Adrenal gland (tissue), 12 donors: Measurements from ENCODE around the gene STAT5B. TPM values are rescaled to one million over a fixed set of nuclear protein-coding genes. Genes with fewer than 3 reads are reported as not detected.
A peak's percentile ranks its signal among the peaks of the same experiment; 100 is the strongest.

Experiments used
- DNase-seq, 7 donors: peaks; one replicate each; pipeline ENCODE4 v3.0.0-alpha.2; 2019 to 2020
- H3K27ac ChIP-seq, 5 donors: fragments of 200-600 bp; sonication (generic) in 4 of 5; 1 replicate in 3 of 5; 2 replicates in 2 of 5; pipeline versions ENCODE4 v1.5.1 to v1.8.0; 2016 to 2020; ENCODE audit warnings: mild to moderate bottlenecking in 1 of 5
- H3K27me3 ChIP-seq: fragments of 200-600 bp; 2 replicates; pipeline ENCODE4 v1.8.0; 2021
- H3K36me3 ChIP-seq, 2 donors: fragments of 200-600 bp; replicated peaks in 1 of 2; 1 replicate in 1 of 2; 2 replicates in 1 of 2; pipeline versions ENCODE4 v1.5.1 to v1.8.0; 2018 to 2022
- H3K4me1 ChIP-seq, 2 donors: fragments of 200-600 bp; replicated peaks in 1 of 2; 1 replicate in 1 of 2; 2 replicates in 1 of 2; pipeline versions ENCODE4 v1.5.1 to v1.8.0; 2018 to 2021
- H3K4me3 ChIP-seq, 4 donors: fragments of 200-600 bp; sonication (generic) in 3 of 4; one replicate each; pipeline ENCODE4 v1.5.1; 2016 to 2018
- H3K9me3 ChIP-seq, 3 donors: fragments of 200-600 bp; sonication (generic) in 1 of 3; replicated peaks in 1 of 3; 1 replicate in 2 of 3; 2 replicates in 1 of 3; pipeline versions ENCODE4 v1.5.1 to v1.8.0; 2016 to 2021
- CTCF ChIP-seq, 6 experiments: fragments of 450-650 bp in 4 of 6; fragments of 200-600 bp in 2 of 6; sonication (generic) in 1 of 6; IDR thresholded peaks; 1 replicate in 5 of 6; 2 replicates in 1 of 6; pipeline versions ENCODE4 v1.5.1 to v1.8.0; 2016 to 2021; ENCODE audit warnings: antibody characterized with exemption in 6 of 6, mild to moderate bottlenecking in 2 of 6, moderate library complexity in 1 of 6
- POLR2A ChIP-seq, 2 donors: fragments of 450-650 bp; IDR thresholded peaks; one replicate each; pipeline ENCODE4 v1.6.1; 2017; ENCODE audit warnings: antibody characterized with exemption in 2 of 2, mild to moderate bottlenecking in 2 of 2, moderate library complexity in 1 of 2
- WGBS, 4 donors: extraction: QIAGEN DNeasy Blood & Tissue Kit in 2 of 4; methylation state at CpG; one replicate each; pipeline versions ENCODE4 v1.1.5 to v1.1.7; 2013 to 2017; 5-methylcytosine and 5-hydroxymethylcytosine counted together
- intact Hi-C, 2 donors: fragments of 100-400 bp; cut with DNase I; formaldehyde crosslinking; loops; one replicate each; pipeline versions ENCODE4 v1.14.1 to v1.15.0; 2022 to 2023
- polyA plus RNA-seq, 3 donors: library from polyadenylated mRNA; stranded (reverse); fragments of 200-250 nt in 2 of 3; fragments of 350-450 nt in 1 of 3; fragmentation: Illumina TruSeq in 1 of 3; extraction: RNeasy Lipid Tissue Mini Kit (QIAGEN cat#74804) in 1 of 3; gene quantifications; one replicate each; pipeline ENCODE4 v1.2.3, GENCODE V29; 2013 to 2014
- total RNA-seq, 9 donors: library from RNA; depleted of rRNA in 4 of 9; stranded (reverse); fragments of >200 nt in 4 of 9; fragments of 120-200 nt in 1 of 9; fragmentation: NEBNext Ultra II Directional in 1 of 9; extraction: Animal tissue kit (Norgen Biotek cat#: 25700) in 1 of 9; gene quantifications; one replicate each; pipeline versions ENCODE4 v1.1.0 to v1.2.4, GENCODE V29; 2013 to 2023
- donor health status: healthy with polysubstance abuse.
- donor health status: Bipolar disorder and iron deficiency.
- donor health status: DM: yes; HTN: yes; CAD: no.
- donor health status: DM: no; HTN: no; CAD: no.
- donor health status: DM: no; HTN: no; CAD: no.
- donor health status: DM: yes; HTN: yes; CAD: no.

The STAT5B gene
- total and polyA plus RNA-seq, 12 donors: 30.3 to 128 (median 101) TPM

GRCh38 chr17:42294469-42295398 is 18.5 kb upstream of the STAT5B start:
- intact Hi-C loops: no loop called here
- whole genome bisulfite sequencing, 4 donors: 67 to 71% (median 70%) methylated on average over 12 of the region's 12 CpGs
- no peaks in the 10 kb centered on the region for H3K27me3 ChIP-seq
- H3K4me3 ChIP-seq: no peak overlapping the region
- peak overlapping the region in 1 of 5 donors; percentile 58 for H3K27ac ChIP-seq
- H3K9me3 ChIP-seq: no peaks in the 10 kb centered on the region
- H3K4me1 ChIP-seq: peaks cover 8 to 14% of the 10 kb centered on the region in 2 donors
- TF ChIP-seq CTCF (IDR thresholded peaks at IDR 0.05) (no peak), POLR2A (IDR thresholded peaks at IDR 0.05) (no peak)
- peaks cover 0 to 64% of the 10 kb centered on the region in 2 donors for H3K36me3 ChIP-seq
- peak in 3 of 7 donors; percentile 35 to 80 (median 49) for DNase-seq

- DNase-seq: peak in 2 of 7 donors; percentile 10 to 50
- no peak for TF ChIP-seq POLR2A (IDR thresholded peaks at IDR 0.05)
- no peak for TF ChIP-seq CTCF (IDR thresholded peaks at IDR 0.05)
- Histone ChIP-seq H3K4me3 (no peak overlapping the region), H3K27ac (no peak overlapping the region), H3K4me1 (peaks cover 35 to 40% of the 10 kb centered on the region in 2 donors), H3K27me3 (no peaks in the 10 kb centered on the region), H3K9me3 (no peaks in the 10 kb centered on the region), H3K36me3 (peaks cover 0 to 42% of the 10 kb centered on the region in 2 donors)
- WGBS, 4 donors: 85 to 95% (median 87%) methylated on average over 11 of the region's 11 CpGs
- intact Hi-C loops: no loop called here
These were observed 14.9 kb upstream of the STAT5B start for GRCh38 chr17:42291129-42291528.

GRCh38 chr17:42290577-42290976 is 14.4 kb upstream of the STAT5B start:
- Histone ChIP-seq H3K4me3 (no peak overlapping the region), H3K27ac (no peak overlapping the region), H3K27me3 (no peaks in the 10 kb centered on the region), H3K36me3 (peaks cover 0 to 36% of the 10 kb centered on the region in 2 donors), H3K9me3 (no peaks in the 10 kb centered on the region), H3K4me1 (peaks cover 35 to 40% of the 10 kb centered on the region in 2 donors)
- intact Hi-C loops: no loop called here
- 80 to 91% (median 85%) methylated on average over 5 of the region's 5 CpGs for WGBS, 4 donors
- no peak for TF ChIP-seq POLR2A (IDR thresholded peaks at IDR 0.05)
- no peak for TF ChIP-seq CTCF (IDR thresholded peaks at IDR 0.05)
- peak in 3 of 7 donors; percentile 9 to 43 (median 10) for DNase-seq

GRCh38 chr17:42289611-42290181 is 13.5 kb upstream of the STAT5B start:
- 77 to 93% (median 82%) methylated on average over 8 to 9 of the region's 9 CpGs for WGBS, 4 donors
- Histone ChIP-seq H3K27me3 (no peaks in the 10 kb centered on the region), H3K36me3 (peaks cover 0 to 30% of the 10 kb centered on the region in 2 donors), H3K9me3 (no peaks in the 10 kb centered on the region), H3K4me3 (peak overlapping the region in 1 of 4 donors; percentile 59), H3K27ac (peak overlapping the region in 4 of 5 donors; percentile 88 to 96 (median 90)), H3K4me1 (peaks cover 35 to 40% of the 10 kb centered on the region in 2 donors)
- TF ChIP-seq POLR2A (IDR thresholded peaks at IDR 0.05) (no peak), CTCF (IDR thresholded peaks at IDR 0.05) (no peak)
- intact Hi-C loops: no loop called here
- peak in 2 of 7 donors; percentile 28 to 38 for DNase-seq
